ENCODE results near the gene DCDC2.
"Not testable (repeated sequence)": the region's sequence is repeated elsewhere in the genome, so short reads cannot be mapped to it uniquely, and the experiment has no call there.

The DCDC2 gene

GRCh38 chr6:24357336-24358218 lies at the start of gene DCDC2:
TSS of gene DCDC2 (minus strand) at chr6:24358059. CDS start at chr6:24357750, 309 bp downstream.
- peak in 1 of 2 donors; percentile 2 for DNase-seq (ENCODE audit: low read depth in 1 of 2, low spot score in 1 of 2)

- no peak for DNase-seq (ENCODE audit: low read depth in 1 of 2, low spot score in 1 of 2)
Observed at GRCh38 chr6:24405262-24405661, 47.4 kb upstream of the DCDC2 start.

DNA sequence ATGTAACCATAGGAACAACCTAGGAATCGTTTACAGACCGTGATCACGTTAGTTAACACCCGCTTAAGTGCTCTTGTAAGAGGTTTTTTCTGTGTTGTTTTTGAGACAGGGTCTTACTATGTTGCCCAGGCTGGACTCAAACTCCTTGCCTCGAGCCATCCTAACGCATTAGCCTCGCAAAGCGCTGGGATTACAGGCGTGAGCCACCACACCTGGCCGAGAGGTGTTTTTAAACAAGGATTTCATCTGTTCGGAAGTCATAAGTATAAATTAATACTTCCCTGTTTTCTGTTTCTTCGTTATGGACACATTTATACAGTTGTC lies 45.6 kb upstream of the DCDC2 start:
- no peak for DNase-seq (ENCODE audit: low read depth in 1 of 2, low spot score in 1 of 2)

- DNase-seq (ENCODE audit: low read depth in 1 of 2, low spot score in 1 of 2) = peak; percentile 61 to 62
Observed at GRCh38 chr6:24402697-24403500, 45.0 kb upstream of the DCDC2 start, which contains the start of gene MRS2. TSS of gene MRS2 (plus strand) at chr6:24402936. CDS start at chr6:24403047, 111 bp downstream.

DNA sequence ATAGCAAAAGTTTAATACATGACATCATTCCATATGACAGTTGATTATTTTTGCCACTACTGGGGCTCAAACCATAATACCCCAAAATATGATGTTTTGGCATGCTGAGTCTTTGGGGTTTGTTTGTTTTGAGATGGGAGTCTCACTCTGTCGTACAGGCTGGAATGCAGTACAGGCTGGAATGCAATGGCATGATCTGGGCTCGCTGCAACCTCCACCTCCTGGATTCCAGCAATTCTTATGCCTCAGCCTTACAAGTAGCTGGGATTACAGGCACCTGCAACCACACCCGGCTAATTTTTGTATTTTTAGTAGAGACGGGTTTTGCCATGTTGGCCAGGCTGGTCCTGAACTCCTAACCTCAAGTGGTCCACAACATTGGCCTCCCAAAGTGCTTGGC lies 43.6 kb upstream of the DCDC2 start:
- DNase-seq (ENCODE audit: low read depth in 1 of 2, low spot score in 1 of 2) = no peak

GRCh38 chr6:24400045-24401039 lies 42.5 kb upstream of the DCDC2 start:
- not testable (repeated sequence) for DNase-seq (ENCODE audit: low read depth in 1 of 2, low spot score in 1 of 2)

GRCh38 chr6:24397631-24398030 lies 39.8 kb upstream of the DCDC2 start:
- no peak for DNase-seq (ENCODE audit: low read depth in 1 of 2, low spot score in 1 of 2)

- DNase-seq (ENCODE audit: low read depth in 1 of 2, low spot score in 1 of 2) = no peak
Observed at GRCh38 chr6:24396824-24397223, 39.0 kb upstream of the DCDC2 start.

DNA sequence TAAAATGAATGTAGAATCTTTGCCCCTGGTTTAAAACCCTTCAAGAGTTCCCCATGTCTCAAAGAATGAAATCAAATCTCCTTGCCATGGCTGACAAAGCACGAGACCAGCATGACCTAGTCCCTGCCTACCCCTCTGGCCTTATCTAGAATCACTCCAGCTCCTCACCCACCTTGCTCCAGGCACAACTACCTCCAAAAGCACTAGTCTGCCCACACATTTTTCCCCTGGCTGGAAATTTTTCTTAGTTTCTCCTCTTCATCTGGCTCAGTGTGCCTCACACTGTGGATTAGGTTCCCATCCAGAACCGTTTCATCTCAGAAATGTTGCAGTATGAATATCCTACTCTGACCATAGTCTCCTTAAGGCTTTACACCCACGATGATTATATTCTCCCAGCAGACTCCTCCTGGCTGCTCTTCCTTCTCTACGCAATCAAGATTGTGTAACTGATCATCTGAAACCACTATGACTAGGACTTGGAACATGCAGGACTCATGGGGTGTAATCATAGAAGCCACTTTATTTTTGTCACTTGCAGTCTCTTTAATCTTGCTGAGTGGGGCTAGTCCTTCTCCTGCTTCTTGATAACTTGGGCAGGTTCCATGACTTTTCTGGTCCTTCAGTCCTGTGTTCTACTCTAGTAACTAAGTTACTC lies 37.0 kb upstream of the DCDC2 start:
- DNase-seq (ENCODE audit: low read depth in 1 of 2, low spot score in 1 of 2) = no peak

DNA sequence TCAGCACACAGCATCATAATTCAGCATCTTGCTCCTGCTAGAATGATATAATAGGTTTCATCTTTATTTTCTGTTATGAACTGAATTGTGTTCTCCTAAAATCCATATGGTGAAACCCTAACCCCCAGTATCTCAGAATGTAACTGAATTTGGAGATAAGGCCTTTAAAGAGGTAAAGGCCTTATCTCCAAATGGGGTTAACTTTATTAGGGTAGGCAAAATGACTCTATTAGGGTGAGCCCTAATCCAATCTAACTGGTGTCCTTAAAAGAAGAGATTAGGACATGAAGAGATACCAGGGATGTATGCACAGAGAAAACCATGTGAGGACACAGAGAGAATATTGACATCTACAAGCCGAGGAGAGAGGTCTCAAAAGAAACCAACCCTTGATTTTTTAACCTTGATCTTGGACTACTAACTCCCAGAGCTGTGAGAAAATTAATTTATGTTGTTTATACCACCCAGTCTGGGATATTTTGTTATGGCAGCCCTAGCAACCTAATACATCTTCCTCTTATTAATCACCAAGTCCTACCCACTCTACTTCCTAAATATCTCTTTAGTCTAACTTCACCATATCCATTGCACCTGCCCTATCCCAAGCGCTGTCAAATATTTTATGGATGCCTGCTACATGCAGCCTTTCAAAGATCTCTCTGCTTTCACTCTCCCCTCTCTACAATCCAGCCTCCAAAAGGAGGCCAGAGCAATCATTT lies 36.4 kb upstream of the DCDC2 start:
- no peak for DNase-seq (ENCODE audit: low read depth in 1 of 2, low spot score in 1 of 2)

GRCh38 chr6:24391756-24392405 lies 34.0 kb upstream of the DCDC2 start:
- DNase-seq (ENCODE audit: low read depth in 1 of 2, low spot score in 1 of 2) = no peak

GRCh38 chr6:24391208-24391607 lies 33.3 kb upstream of the DCDC2 start:
- DNase-seq (ENCODE audit: low read depth in 1 of 2, low spot score in 1 of 2) = no peak

GRCh38 chr6:24387818-24388217 lies 30.0 kb upstream of the DCDC2 start:
- DNase-seq (ENCODE audit: low read depth in 1 of 2, low spot score in 1 of 2) = no peak

DNA sequence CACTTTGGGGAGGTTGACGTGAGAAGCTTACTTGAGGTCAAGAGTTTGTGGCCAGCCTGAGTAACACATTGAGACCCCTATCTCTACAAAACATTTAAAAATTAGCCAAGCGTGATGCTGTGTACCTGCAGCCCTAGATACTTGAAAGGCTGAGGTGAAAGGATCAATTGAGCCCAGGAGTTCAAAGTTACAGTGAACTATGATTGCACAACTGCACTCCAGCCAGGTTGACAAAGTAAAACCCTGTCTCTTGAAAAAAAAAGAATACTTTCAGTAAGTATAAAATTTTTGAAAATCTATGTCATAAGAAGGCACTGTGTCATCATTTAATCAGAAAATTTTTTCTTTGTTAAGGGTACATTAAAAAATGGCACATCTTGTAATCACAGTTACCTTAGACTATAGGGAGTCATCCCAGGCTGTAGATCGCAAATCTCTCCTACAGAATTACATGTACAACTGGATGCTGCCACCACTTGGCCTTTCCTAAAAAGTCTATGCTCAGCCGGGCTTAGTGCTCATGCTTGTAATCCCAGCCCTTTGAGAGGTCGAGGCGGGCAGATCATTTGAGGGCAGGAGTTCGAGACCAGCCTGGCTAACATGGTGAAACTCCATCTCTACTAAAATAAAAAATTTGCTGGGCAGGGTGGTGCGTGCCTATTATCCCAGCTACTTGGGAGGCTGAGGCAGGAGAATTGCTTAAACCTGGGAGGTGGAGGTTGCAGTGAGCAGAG lies 27.8 kb upstream of the DCDC2 start:
- no peak for DNase-seq (ENCODE audit: low read depth in 1 of 2, low spot score in 1 of 2)

GRCh38 chr6:24384369-24385130 lies 26.7 kb upstream of the DCDC2 start:
- DNase-seq (ENCODE audit: low read depth in 1 of 2, low spot score in 1 of 2) = not testable (repeated sequence)

GRCh38 chr6:24382891-24383494 lies 25.1 kb upstream of the DCDC2 start:
- DNase-seq (ENCODE audit: low read depth in 1 of 2, low spot score in 1 of 2) = not testable (repeated sequence)

DNA sequence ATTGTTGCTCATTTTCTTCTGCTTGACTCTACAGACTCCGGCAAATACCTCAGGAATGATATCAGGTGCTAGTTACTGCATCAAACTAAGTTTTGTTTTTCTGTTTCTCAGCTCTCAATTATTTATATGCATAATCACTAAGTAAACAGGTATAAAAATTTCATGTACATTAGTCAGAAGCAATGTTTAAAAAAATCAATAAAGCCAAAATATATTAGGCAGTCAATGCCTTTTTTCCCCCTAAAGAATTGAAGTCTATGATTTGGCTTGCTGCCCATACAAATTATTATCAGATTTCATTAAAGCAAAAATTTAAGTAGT lies 24.3 kb upstream of the DCDC2 start:
- no peak for DNase-seq (ENCODE audit: low read depth in 1 of 2, low spot score in 1 of 2)
